GM12872 (cell line): ENCODE measurements around the gene ID3.

Experiments
- TF ChIP-seq, protein P1 (sequence below): IDR thresholded peaks from 3 replicates; pipeline ENCODE4 v1.5.1; 2011; ENCODE audit warnings: low read depth, mild to moderate bottlenecking, low read length, moderate library complexity; ENCODE audit not compliant: insufficient read depth

Gene ID3

DNA sequence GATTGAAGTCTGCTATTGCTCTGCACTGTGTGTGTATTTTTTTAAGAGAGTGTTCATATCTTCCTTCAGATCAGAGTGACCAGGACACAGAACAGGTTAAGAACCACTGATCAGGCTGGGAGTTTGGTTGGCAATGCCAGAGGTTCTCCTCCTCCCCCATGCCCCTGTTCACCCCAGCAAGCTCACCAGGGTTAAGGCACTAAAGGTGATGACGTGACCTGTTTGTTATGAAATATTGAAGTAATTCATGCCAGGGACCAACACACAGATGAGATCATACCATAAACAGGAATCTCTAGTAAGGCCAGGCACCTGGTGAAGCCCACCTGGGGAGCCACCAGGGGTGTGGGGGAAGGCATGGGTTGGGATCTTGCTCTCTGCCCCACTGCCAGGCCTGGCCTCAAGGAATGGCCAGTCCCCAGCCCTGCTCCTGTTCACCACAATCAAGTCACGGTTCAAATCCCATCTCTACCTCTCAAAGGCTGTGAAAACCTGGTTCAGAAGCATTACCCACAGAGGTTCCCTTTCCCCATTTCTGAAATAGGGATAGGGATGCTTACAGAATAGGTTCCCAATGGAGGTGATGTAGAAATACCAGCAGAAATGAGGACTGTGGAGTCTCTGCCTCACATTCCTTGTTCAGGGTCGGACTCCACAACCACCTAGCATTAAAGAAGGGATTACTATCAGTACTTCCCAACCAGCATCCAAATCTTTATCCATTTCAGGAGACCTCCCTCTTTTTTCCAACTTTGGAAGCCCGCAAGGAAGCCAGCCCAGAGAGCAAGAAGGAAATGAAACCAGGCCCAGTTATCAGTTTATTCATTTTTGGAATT is 2.4 kb downstream of the ID3 start:
- TF ChIP-seq, protein P1, sequence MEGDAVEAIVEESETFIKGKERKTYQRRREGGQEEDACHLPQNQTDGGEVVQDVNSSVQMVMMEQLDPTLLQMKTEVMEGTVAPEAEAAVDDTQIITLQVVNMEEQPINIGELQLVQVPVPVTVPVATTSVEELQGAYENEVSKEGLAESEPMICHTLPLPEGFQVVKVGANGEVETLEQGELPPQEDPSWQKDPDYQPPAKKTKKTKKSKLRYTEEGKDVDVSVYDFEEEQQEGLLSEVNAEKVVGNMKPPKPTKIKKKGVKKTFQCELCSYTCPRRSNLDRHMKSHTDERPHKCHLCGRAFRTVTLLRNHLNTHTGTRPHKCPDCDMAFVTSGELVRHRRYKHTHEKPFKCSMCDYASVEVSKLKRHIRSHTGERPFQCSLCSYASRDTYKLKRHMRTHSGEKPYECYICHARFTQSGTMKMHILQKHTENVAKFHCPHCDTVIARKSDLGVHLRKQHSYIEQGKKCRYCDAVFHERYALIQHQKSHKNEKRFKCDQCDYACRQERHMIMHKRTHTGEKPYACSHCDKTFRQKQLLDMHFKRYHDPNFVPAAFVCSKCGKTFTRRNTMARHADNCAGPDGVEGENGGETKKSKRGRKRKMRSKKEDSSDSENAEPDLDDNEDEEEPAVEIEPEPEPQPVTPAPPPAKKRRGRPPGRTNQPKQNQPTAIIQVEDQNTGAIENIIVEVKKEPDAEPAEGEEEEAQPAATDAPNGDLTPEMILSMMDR: no peak

GRCh38 chr1:23555986-23556634 is 3.2 kb downstream of the ID3 start:
- TF ChIP-seq, protein P1: no peak

- TF ChIP-seq, protein P1: no peak
Observed at GRCh38 chr1:23555270-23555985, 3.9 kb downstream of the ID3 start.

DNA sequence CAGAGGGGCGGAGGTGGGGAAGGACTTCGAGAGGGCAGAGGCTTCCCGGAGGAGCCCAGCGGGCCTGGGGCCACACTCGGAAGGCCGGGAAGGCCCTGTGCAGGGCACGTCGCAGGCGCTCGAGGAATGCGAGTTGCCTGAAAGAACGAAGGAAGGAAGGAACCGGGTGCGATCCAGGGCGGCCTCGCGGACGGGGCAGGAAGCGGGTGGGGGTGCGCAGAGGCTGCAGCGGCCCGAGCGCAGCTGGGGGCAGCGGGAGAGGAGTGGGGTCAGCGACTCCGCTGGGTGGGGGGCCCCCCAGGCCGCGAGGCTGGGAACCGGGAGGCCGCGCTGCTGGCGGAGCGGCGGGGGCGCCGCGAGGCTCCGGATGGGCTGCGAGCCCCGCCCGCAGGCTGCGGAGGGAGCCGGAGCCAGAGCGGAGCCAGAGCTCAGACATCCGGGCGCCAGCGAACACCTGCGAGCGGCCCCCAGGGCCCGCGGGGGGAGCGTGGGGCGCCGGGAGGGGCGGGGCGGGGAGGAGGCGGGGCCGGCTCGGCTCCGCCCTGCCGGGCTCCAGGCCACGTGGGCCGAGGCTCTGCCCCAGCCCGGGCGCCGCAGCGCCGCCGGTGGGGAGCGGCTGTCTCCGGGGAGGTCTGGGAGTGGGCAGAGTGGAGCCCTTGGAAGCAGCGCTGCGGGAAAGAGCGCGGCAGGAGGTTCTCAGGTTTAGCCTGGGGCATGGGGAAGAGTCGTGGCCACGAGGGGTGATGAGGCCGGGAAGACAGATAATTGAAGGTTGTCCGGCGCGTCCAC is 4.6 kb downstream of the ID3 start:
- TF ChIP-seq, protein P1: peak; percentile 45; the same call in 1 of the 3 replicates

- TF ChIP-seq, protein P1: no peak
Observed at GRCh38 chr1:23554127-23554480, 5.2 kb downstream of the ID3 start.

DNA sequence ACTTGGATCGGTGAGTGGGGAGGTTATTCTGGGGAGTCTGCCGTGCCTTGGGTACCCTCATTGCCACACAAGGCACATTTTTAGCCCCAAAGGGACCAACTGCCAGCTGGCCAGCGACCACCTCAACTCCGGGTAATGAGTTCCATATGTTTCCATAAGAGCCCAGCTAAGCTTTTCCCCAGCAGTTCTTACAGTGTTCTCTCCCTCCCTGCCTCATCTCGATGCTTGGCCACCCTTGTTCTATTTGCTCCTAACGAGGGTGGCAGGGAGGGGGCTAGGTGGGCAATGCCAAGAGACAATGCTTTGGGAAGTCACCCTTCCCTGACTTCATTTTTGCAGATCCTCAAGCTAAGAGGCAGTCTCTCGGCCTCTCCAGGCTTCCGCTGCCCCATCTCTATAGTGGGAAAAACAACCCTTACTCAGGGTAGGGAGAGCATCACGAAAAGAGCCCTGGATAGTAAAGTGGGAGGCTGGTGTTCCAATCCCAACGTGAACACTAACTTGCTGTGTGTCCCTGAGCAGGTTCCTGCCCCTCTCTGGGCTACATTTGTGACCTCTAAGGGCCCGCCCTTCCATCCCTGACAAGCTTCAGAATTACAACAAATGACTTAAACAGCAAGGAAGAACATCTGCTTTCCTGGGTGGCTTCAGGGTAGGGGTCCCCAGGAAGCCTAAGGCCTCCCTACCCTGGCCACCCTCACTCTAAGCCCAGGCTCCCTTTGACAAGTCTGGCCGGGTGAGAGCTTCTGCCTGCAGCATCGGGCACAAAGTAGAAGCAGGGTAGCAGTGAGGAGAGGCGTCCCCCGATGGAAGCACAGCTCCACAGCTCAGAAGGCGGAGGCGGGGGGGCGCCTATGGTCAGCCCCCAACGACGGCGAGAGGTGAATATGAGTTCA is 5.8 kb downstream of the ID3 start:
- TF ChIP-seq, protein P1: no peak
